ENCODE results near the gene SLC7A1. TPM values are rescaled to one million over a fixed set of nuclear protein-coding genes. Genes with fewer than 3 reads are reported as not detected.

The SLC7A1 gene
- total and polyA plus RNA-seq, 2 of the 8 experiments (the other 6 are each of a cell fraction or from before 2014, with no cell fraction given) = 26.8 to 114 TPM

- peak; percentile 92 for FAIRE-seq
- WGBS, 2 experiments (ENCODE audit: extremely low coverage in 1 of 2, insufficient coverage in 1 of 2, insufficient read length in 1 of 2, insufficient replicate concordance in 2 of 2, low coverage in 1 of 2, low lambda C conversion rate in 2 of 2, missing lambda C conversion rate in 1 of 2) = 56% methylated on average over 6 of the region's 6 CpGs; no CpG with 5 or more reads in 1 of the 2 experiments
- H4K8ac ChIP-seq (ENCODE audit: extremely low read depth, insufficient read depth, low read length) = no peak overlapping the region
- TF ChIP-seq KDM5A (IDR thresholded peaks at IDR 0.05; ENCODE audit: low read length) (no peak), ATF3 (IDR thresholded peaks at IDR 0.05; ENCODE audit: insufficient read depth, low read depth, low read length) (0 out of 2 replicates have a peak, but pooled peaks have one; percentile 31), EGR1 (IDR thresholded peaks at IDR 0.05; ENCODE audit: borderline replicate concordance, low read depth, low read length) (no peak), NANOG (IDR thresholded peaks at IDR 0.05; ENCODE audit: insufficient read depth, low read depth, low read length, poor library complexity, severe bottlenecking) (no peak), RNF2 (IDR thresholded peaks at IDR 0.05; ENCODE audit: borderline replicate concordance, low read depth, low read length, missing control alignments, poor library complexity, severe bottlenecking) (no peak), RXRA (IDR thresholded peaks at IDR 0.05; ENCODE audit: insufficient read depth, low read depth, low read length) (no peak), SAP30 (IDR thresholded peaks at IDR 0.05; ENCODE audit: insufficient read depth, insufficient replicate concordance, low read length) (no peak), RAD21 (IDR thresholded peaks at IDR 0.05 in 1 of 2, conservative IDR thresholded peaks at IDR 0.05 in 1 of 2; ENCODE audit: low read depth in 2 of 2, low read length in 2 of 2) (peak; percentile 70 to 75), ZNF274 (IDR thresholded peaks at IDR 0.05; ENCODE audit: borderline replicate concordance, extremely low read depth, low read length) (no peak), SP4 (IDR thresholded peaks at IDR 0.05; ENCODE audit: low read length) (no peak), BCL11A (IDR thresholded peaks at IDR 0.05; ENCODE audit: low read depth in 2 of 2, low read length in 2 of 2) (no peak)
Measured at GRCh38 chr13:29472332-29472961, 123.0 kb downstream of the SLC7A1 start.

More at GRCh38 chr13:29472332-29472961, 123.0 kb downstream of the SLC7A1 start:
- Histone ChIP-seq H2BK20ac (ENCODE audit: low read length) (no peak overlapping the region), H3K27ac (ENCODE audit: low read depth, low read length) (no peak overlapping the region), H2AK5ac (ENCODE audit: low read depth, low read length) (no peak overlapping the region), H4K91ac (replicated peaks; ENCODE audit: insufficient read length, low read length) (no peak overlapping the region), H2BK15ac (ENCODE audit: low read length) (no peak overlapping the region), H4K5ac (ENCODE audit: insufficient read length, low read depth, low read length) (no peak overlapping the region), H3K4me2 (ENCODE audit: insufficient read depth in 1 of 2, low read depth in 2 of 2, low read length in 2 of 2) (no peak overlapping the region), H2BK5ac (ENCODE audit: low read depth, low read length) (no peak overlapping the region), H3K79me2 (ENCODE audit: control insufficient read depth in 1 of 2, insufficient read depth in 2 of 2, low read length in 2 of 2) (no peaks in the 10 kb centered on the region), H3K4me3 (ENCODE audit: extremely low read depth in 1 of 4, insufficient read depth in 2 of 4, low read depth in 3 of 4, low read length in 4 of 4) (no peak overlapping the region), H3K18ac (ENCODE audit: extremely low read depth, low read length) (no peak overlapping the region), H3K23ac (ENCODE audit: insufficient read length) (no peak overlapping the region), H3K4me1 (replicated peaks in 1 of 4; ENCODE audit: control insufficient read depth in 3 of 4, insufficient read depth in 4 of 4, low read length in 3 of 4) (no peaks in the 10 kb centered on the region), H3K27me3 (replicated peaks in 1 of 4; ENCODE audit: control insufficient read depth in 3 of 4, extremely low read depth in 1 of 4, insufficient read depth in 3 of 4, low read length in 3 of 4) (no peaks in the 10 kb centered on the region), H3K4ac (replicated peaks; ENCODE audit: insufficient read length, low read depth, low read length) (no peak overlapping the region), H3K56ac (replicated peaks; ENCODE audit: insufficient read length, low read depth, low read length) (no peak overlapping the region), H3K23me2 (ENCODE audit: low read depth, low read length) (no peaks in the 10 kb centered on the region), H3K79me1 (ENCODE audit: low read depth, low read length) (no peaks in the 10 kb centered on the region), H3K9me3 (ENCODE audit: insufficient read depth in 2 of 2, low read depth in 1 of 2, low read length in 1 of 2) (no peaks in the 10 kb centered on the region), H3K36me3 (ENCODE audit: control insufficient read depth in 2 of 4, insufficient read depth in 4 of 4, low read length in 3 of 4) (no peaks in the 10 kb centered on the region), H2AFZ (ENCODE audit: low read length) (no peak overlapping the region), H4K20me1 (replicated peaks in 1 of 2; ENCODE audit: control insufficient read depth in 1 of 2, insufficient read depth in 2 of 2, low read length in 2 of 2) (no peaks in the 10 kb centered on the region), H3K9ac (replicated peaks in 1 of 4; ENCODE audit: extremely low read depth in 1 of 4, low read depth in 3 of 4, low read length in 3 of 4) (no peak overlapping the region), H2BK120ac (replicated peaks; ENCODE audit: low read depth, low read length) (no peak overlapping the region), H3K14ac (ENCODE audit: insufficient read length) (no peak overlapping the region), H2BK12ac (ENCODE audit: low read depth, low read length) (no peak overlapping the region)
- ChIA-PET POLR2A (ENCODE audit: partially characterized antibody) (no interaction called here), CTCF (ENCODE audit: partially characterized antibody) (interaction anchor here (0.5 to 4.0 kb wide), 23 partner anchors 8 to 1985 kb away, joined by 3 to 25 read pairs (median 5); no protein-coding TSS in a partner anchor)
- peak in 1 of 2 experiments; percentile 78 for DNase-seq (ENCODE audit: low read depth in 1 of 2, low spot score in 2 of 2)

All from H1 (cell line).